Middle frontal gyrus (tissue), 1 donor: ENCODE results near the gene B4GALT7.
"Not testable (repeated sequence)": the region's sequence is repeated elsewhere in the genome, so short reads cannot be mapped to it uniquely, and the experiment has no call there.

ENCODE experiments used
- DNase-seq: peaks from one replicate; pipeline ENCODE4 v3.0.0-alpha.2; 2015; ENCODE audit warnings: low spot score; ENCODE audit errors: extremely low spot score

The B4GALT7 gene

DNA sequence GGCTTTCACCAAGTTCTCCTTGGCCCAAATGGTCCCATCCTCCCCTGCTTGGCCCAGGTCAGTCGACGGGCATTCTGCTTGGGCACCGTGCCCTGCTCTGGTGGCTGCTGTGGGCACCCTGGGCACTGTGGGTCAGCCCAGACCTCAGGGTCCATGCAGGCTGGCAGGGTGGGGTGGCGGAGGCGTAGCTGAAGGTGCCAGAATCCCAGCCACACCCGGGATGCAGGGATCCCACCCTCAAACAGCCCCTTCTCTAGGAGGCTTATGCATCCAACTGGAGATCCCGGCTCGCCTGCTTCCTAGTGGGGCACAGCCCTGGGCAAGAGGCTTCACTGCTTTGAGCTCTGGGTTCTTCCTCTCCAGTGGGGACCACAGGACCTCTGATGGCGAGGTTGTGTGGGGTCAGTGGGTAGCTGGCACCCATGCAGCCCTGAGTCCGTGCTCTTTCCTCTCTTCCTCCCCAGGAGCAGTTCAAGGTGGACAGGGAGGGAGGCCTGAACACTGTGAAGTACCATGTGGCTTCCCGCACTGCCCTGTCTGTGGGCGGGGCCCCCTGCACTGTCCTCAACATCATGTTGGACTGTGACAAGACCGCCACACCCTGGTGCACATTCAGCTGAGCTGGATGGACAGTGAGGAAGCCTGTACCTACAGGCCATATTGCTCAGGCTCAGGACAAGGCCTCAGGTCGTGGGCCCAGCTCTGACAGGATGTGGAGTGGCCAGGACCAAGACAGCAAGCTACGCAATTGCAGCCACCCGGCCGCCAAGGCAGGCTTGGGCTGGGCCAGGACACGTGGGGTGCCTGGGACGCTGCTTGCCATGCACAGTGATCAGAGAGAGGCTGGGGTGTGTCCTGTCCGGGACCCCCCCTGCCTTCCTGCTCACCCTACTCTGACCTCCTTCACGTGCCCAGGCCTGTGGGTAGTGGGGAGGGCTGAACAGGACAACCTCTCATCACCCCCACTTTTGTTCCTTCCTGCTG, 9.4 kb downstream of the B4GALT7 start:
- no peak for DNase-seq

DNA sequence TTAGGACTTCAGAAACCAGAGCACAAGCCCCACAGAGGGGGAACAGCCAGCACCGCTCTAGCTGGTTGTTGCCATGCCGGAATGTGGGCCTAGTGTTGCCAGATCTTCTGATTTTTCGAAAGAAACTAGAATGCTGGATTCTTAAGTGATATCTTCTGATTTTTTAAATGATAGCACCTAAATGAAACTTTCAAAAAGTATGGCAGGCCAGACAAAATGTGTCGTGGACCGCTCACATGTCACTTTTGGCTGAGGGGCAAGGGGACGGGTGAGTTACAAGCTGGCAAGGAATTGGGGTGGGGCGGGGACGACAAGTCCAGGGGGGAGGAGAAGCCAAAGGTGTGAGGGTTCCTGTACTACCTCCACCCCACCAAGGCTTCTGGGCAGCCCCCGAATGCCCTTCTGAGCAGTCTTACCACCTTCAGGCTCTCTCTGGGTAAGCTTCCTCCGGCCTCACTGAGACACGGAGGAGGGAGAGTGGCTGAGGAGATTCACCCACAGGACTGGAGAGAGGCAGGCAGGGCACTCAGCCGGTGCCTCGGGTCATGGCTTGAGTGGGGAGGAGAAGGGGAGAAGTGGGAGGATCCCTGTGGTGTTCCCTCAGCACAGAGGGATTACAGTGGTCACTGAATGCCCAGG, 10.3 kb downstream of the B4GALT7 start:
- DNase-seq: no peak

DNA sequence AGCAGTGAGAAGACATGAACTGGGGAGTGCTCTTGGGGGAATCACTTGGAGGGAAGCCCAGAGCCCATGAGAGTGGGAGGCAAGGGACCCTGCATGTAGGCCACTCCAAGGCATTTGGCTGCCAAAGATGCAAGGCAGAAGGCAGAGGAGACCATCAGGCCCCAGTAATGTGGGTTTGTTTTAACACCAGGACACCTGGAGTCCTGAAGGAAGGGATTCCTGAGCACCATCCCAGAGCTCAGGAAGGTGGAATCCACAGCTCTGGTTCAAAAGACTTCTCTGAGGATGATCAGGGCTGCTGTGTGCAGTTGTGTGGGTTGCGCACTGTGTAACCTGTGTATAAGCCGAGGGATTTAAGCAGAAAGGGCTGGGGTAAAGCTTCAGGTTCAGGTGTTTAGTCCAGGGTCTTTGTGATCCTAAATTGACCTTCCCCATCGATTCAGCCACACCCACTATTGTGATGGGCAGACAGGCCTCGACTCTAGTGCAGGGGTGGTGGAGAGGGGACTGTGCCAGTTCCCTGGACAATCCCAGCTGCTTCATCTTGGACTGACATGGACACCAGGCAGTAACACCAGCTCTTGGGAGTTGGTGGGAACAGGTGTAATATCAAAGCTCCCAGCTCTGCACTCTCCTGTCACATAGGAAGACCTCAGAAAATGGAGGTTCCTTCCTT, 11.0 kb downstream of the B4GALT7 start:
- DNase-seq: no peak

DNA sequence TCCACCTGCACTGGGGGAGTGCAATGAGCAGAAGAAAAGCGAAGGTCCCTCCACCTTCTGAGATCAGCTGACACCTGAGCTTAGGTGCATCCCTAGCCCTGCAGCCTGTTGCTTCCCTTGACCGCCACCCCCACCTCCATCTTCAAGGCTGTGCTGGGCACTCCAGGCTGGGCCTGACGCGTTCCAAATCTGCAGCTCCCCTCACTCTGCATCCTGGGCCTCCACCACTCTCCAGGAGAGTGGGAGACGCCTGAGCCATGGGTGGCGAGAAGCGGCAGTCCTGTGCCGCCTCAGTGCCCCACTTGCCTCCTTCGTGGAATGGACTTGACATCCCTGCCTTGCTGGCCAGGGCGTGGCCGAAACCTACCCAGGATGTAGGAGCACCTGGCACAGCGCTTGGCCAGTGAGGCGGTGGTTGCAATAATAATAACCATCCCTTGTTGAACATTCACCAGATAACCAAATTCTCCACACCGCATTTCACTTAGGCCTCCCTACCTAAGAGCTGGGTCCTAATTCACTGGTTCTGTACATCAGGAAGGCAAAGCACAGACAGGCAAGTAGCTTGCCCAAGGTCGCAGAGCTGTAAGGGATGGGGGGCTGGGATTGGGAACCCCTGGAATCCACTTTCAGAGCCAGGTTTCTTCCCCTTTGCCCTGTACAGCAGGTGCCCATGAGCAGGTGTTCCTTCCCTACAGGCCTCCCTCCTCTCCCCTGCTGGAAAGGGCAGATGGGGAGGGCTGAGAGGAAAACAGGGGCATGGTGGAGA, 11.7 kb downstream of the B4GALT7 start:
- DNase-seq: no peak

DNA sequence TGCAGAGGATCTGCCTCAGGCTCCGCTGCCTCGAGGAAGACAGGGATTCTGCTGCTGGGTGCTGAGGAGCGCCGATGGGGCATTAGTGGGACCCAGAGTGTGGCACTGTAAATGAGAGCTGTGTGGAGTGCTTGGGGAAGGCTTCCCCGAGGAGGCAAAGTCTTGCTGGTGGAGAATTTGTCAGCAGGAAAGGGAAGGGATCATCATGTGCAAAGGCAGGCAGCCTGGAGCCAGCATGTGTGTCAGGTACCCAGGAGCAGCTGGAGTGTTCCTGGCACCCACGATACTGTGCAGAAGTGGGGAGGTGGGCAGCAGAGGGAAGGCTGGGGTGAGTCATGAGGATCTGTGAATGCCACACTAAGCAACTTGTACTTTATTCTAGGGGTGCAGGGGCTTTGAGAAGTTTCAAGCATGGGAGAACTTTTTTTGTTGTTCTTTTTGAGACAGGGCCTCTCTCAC, 12.3 kb downstream of the B4GALT7 start:
- no peak for DNase-seq

DNA sequence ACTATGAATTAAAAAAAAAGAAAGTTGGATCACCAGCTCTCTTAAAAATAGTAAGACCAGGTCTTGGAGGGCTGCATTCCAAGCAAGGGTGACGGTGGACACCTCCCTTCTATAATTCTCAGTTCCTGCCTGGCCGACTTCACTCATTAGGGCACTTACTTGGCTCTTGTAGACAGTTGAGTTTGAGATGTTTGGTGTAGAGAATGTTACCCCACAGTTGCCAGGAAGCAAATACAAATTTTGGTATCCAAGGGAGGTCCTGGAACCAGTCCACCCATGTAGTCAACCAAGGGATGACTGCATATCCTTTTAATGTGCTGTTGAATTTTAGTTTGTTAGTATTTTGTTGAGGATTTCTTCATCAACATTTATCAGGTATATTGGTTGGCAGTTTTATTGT, 20.6 kb downstream of the B4GALT7 start:
- no peak for DNase-seq

DNA sequence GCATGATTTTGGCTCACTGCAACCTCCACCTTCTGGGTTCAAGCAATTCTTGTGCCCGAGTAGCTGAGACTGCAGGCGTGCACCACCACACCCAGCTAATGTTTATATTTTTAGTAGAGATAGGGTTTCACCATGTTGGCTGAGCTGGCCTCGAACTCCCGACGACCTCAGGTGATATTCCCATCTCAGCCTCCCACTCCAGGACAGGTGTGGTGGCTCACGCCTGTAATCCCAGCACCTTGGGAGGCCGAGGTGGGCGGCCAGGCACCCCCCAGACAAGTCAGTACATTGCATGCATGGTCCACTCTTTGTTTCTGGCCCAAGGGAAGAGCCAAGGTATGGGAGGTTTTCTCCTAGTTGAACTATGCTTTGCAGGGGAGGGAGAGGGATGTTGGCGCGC, 24.2 kb downstream of the B4GALT7 start:
- not testable (repeated sequence) for DNase-seq

DNA sequence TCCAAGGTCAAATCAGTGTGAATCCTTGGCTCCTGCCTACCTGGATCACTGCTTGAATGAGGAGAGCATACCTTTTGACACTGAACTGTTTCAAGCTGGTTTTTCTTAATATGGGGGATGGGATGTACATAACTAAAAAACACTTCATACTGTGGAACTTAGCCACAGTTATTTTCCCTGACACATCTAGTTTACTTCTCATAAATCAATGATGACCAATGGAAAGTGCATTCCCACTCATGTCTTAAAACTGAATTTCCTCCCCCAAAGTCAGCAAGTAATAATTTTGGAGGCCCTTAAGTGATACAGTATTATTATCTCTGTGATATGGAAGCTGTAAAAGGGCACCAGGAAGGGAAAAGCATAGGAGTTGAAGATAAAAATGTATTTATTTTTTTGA, 30.3 kb downstream of the B4GALT7 start:
- not testable (repeated sequence) for DNase-seq

DNA sequence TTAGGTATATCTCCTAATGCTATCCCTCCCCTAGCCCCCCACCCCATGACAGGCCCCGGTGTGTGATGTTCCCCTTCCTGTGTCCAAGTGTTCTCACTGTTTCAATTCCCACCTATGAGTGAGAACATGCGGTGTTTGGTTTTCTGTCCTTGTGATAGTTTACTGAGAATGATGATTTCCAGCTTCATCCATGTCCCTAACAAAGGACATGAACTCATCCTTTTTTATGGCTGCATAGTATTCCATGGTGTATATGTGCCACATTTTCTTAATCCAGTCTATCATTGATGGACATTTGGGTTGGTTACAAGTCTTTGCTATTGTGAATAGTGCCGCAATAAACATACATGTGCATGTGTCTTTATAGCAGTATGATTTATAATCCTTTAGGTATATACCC, 35.0 kb downstream of the B4GALT7 start:
- DNase-seq: not testable (repeated sequence)

DNA sequence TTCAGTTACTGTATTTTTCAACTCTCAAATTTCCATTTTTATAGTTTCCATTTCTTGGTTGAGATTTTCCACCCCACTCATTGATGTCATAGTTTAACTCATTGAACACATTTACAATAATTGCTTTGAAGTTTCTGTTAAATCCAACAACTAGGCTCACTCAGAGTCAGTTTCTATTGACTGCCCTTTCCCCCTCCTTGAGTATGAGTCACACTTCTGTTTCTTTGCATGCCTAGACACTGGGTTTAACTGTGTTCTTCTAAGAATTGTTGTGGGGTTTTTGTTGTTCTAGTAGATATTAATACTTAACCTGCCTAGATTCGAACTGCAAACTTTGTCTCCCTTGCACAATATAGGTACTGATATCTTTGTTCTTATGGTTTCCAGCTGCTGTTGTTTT, 45.5 kb downstream of the B4GALT7 start:
- DNase-seq: not testable (repeated sequence)

DNA sequence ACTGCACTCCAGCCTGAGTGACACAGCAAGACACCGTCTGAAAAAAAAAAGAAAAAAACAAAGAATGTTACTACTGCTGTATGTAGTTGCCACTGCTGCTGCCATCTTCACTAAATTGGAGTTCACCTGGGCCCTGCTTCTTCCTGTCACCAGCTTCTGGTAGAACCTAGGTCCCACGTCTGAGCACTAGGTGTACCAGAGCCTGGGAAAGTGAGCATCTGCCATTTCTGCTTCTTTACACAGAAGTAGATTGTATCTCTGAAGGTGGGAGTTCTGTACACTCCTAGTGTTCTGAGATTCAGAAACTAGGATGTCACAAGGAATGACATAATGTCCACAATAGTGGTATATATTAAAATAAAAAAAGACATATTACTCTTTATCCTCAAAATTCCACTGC, 51.3 kb downstream of the B4GALT7 start:
- DNase-seq: not testable (repeated sequence)

DNA sequence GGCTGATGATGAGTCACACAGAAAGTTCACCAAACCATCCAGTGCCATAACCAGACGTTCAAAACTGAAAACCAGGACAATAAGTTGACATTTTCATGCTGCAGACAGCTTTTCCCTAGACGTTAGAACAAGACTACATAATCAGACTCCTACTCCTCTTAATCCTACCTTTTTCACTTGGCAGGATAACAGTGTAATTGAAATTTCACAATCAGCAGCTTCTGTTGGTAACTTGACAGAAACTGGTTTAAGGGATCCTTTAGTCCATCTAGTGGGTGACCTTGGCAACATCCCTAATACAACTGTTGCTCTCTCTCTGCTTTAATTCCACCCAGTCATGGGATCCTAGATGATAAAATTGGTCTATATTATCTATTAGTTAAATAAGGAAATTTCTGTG, 57.9 kb downstream of the B4GALT7 start:
- not testable (repeated sequence) for DNase-seq

DNA sequence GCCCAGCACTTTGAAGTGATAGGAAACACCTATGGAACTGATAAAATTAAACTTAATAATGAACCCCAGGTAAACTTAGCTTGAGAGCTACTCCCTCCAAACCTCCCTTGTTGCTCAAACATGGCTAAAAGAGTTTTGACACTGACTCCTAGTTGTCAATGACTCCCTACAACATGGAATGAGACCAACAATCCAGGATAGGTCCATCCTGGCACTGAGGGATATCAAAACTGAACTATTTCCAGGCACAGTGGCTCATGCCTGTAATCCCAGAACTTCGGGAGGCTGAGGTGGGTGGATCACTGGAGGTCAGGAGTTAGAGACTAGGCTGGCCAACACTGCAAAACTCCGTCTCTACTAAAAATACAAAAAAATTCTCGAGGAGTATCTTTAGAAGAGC, 58.6 kb downstream of the B4GALT7 start:
- not testable (repeated sequence) for DNase-seq
